Mesenchymal stem cell (in vitro differentiated cells and primary cell): Measurements from ENCODE around the gene WDFY1.

Source experiments
- DNase-seq: peaks from one replicate; pipeline ENCODE4 v3.0.0-alpha.2; 2013
- H2AFZ ChIP-seq: one replicate; pipeline ENCODE4 v1.6.1; 2013; ENCODE audit warnings: low read depth, mild to moderate bottlenecking, control low read depth, inconsistent platforms, low read length, moderate library complexity
- H2AK5ac ChIP-seq: 2 replicates; pipeline ENCODE4 v1.6.1; 2013; ENCODE audit warnings: low read length, moderate library complexity, mild to moderate bottlenecking, inconsistent platforms; ENCODE audit not compliant: severe bottlenecking
- H2BK120ac ChIP-seq: one replicate; pipeline ENCODE4 v1.6.1; 2013; ENCODE audit warnings: low read depth, mild to moderate bottlenecking, inconsistent platforms, low read length, moderate library complexity
- H2BK12ac ChIP-seq, 2 experiments: one replicate each; pipeline ENCODE4 v1.6.1; 2013; ENCODE audit warnings: inconsistent platforms in 2 of 2, low read length in 2 of 2, mild to moderate bottlenecking in 2 of 2, moderate library complexity in 2 of 2, control low read depth in 1 of 2
- H2BK15ac ChIP-seq: one replicate; pipeline ENCODE4 v1.6.1; 2013; ENCODE audit warnings: mild to moderate bottlenecking, low read depth, inconsistent platforms; ENCODE audit not compliant: poor library complexity, severe bottlenecking
- H2BK5ac ChIP-seq: 2 replicates; pipeline ENCODE4 v1.6.1; 2013; ENCODE audit warnings: low read depth, mild to moderate bottlenecking, low read length, control low read depth, inconsistent platforms; ENCODE audit not compliant: poor library complexity, severe bottlenecking
- H3K14ac ChIP-seq, 2 experiments: one replicate each; pipeline ENCODE4 v1.6.1; 2013; ENCODE audit warnings: inconsistent platforms in 2 of 2, low read length in 2 of 2, control low read depth in 1 of 2, mild to moderate bottlenecking in 1 of 2, moderate library complexity in 1 of 2
- H3K18ac ChIP-seq, 2 experiments: one replicate each; pipeline ENCODE4 v1.6.1; 2013; ENCODE audit warnings: inconsistent platforms in 2 of 2, low read length in 2 of 2, control low read depth in 1 of 2, low read depth in 1 of 2, mild to moderate bottlenecking in 1 of 2
- H3K23ac ChIP-seq, 2 experiments: one replicate each; pipeline ENCODE4 v1.6.1; 2013; ENCODE audit warnings: inconsistent platforms in 2 of 2, low read length in 2 of 2, mild to moderate bottlenecking in 2 of 2, moderate library complexity in 2 of 2, control low read depth in 1 of 2
- H3K27ac ChIP-seq: 2 replicates; pipeline ENCODE4 v1.5.1; 2013; ENCODE audit warnings: mild to moderate bottlenecking, moderate library complexity, low read length, control low read depth, inconsistent platforms; ENCODE audit not compliant: poor library complexity, severe bottlenecking
- H3K27me3 ChIP-seq, 2 experiments: 2 replicates each; pipeline versions ENCODE4 v1.6.1 to v1.7.0; 2013; ENCODE audit warnings: low read length in 2 of 2, mild to moderate bottlenecking in 2 of 2, moderate library complexity in 2 of 2, control low read depth in 1 of 2, inconsistent platforms in 1 of 2; ENCODE audit not compliant: control insufficient read depth in 1 of 2, insufficient read depth in 1 of 2
- H3K36me3 ChIP-seq, 2 experiments: 2 replicates each; pipeline versions ENCODE4 v1.6.1 to v1.7.0; 2013; ENCODE audit warnings: low read length in 2 of 2, control low read depth in 1 of 2, inconsistent platforms in 1 of 2, low read depth in 1 of 2, mild to moderate bottlenecking in 1 of 2; ENCODE audit not compliant: insufficient read depth in 2 of 2, control insufficient read depth in 1 of 2
- H3K4ac ChIP-seq, 2 experiments: one replicate each; pipeline ENCODE4 v1.6.1; 2013; ENCODE audit warnings: inconsistent platforms in 2 of 2, low read length in 2 of 2, mild to moderate bottlenecking in 2 of 2, moderate library complexity in 2 of 2, control low read depth in 1 of 2, low read depth in 1 of 2
- H3K4me1 ChIP-seq: 2 replicates; pipeline ENCODE4 v1.6.1; 2013; ENCODE audit warnings: low read depth, low read length, control low read depth; ENCODE audit not compliant: control insufficient read depth, insufficient read depth
- H3K4me2 ChIP-seq: 2 replicates; pipeline ENCODE4 v1.6.1; 2013; ENCODE audit warnings: low read length, mild to moderate bottlenecking, inconsistent platforms; ENCODE audit not compliant: poor library complexity, severe bottlenecking
- H3K4me3 ChIP-seq, 2 experiments: 2 replicates each; pipeline versions ENCODE4 v1.5.1 to v1.7.0; 2013; ENCODE audit warnings: low read length in 2 of 2, mild to moderate bottlenecking in 2 of 2, control low read depth in 1 of 2, low read depth in 1 of 2; ENCODE audit not compliant: insufficient read depth in 1 of 2
- H3K79me1 ChIP-seq: replicated peaks from 2 replicates; pipeline ENCODE4 v1.6.1; 2013; ENCODE audit warnings: mild to moderate bottlenecking, control low read depth, low read length, inconsistent platforms; ENCODE audit not compliant: poor library complexity, severe bottlenecking
- H3K9ac ChIP-seq: 2 replicates; pipeline ENCODE4 v1.7.0; 2013; ENCODE audit warnings: mild to moderate bottlenecking, low read length, moderate library complexity
- H3K9me3 ChIP-seq: 2 replicates; pipeline ENCODE4 v1.7.0; 2013; ENCODE audit warnings: mild to moderate bottlenecking, low read length; ENCODE audit not compliant: control insufficient read depth
- H4K8ac ChIP-seq: one replicate; pipeline ENCODE4 v1.6.1; 2013; ENCODE audit warnings: inconsistent platforms, mild to moderate bottlenecking, low read length, moderate library complexity
- H4K91ac ChIP-seq: one replicate; pipeline ENCODE4 v1.6.1; 2013; ENCODE audit warnings: mild to moderate bottlenecking, low read length, inconsistent platforms
- WGBS: methylation state at CpG from one replicate; pipeline ENCODE4 v1.1.7; 2013; ENCODE audit warnings: mixed read lengths; 5-methylcytosine and 5-hydroxymethylcytosine counted together

The WDFY1 gene

GRCh38 chr2:223894968-223895367, 50.2 kb downstream of the WDFY1 start:
- no peak overlapping the region for H3K4me2 ChIP-seq
- no peak overlapping the region for H3K4ac ChIP-seq
- no peak overlapping the region for H3K14ac ChIP-seq
- no peaks in the 10 kb centered on the region for H3K9me3 ChIP-seq
- H3K4me3 ChIP-seq: no peak overlapping the region
- no peak overlapping the region for H3K18ac ChIP-seq
- H3K9ac ChIP-seq: no peak overlapping the region
- peaks cover 7% of the 10 kb centered on the region for H3K4me1 ChIP-seq
- no peak overlapping the region for H2BK120ac ChIP-seq
- WGBS: 100% methylated on average over 1 of the region's 1 CpG
- no peak for DNase-seq
- H2BK15ac ChIP-seq: no peak overlapping the region
- no peak overlapping the region for H2AK5ac ChIP-seq
- H2BK12ac ChIP-seq: no peak overlapping the region
- H3K23ac ChIP-seq: no peak overlapping the region
- H3K27ac ChIP-seq: no peak overlapping the region
- H4K91ac ChIP-seq: no peak overlapping the region
- H4K8ac ChIP-seq: no peak overlapping the region
- no peaks in the 10 kb centered on the region for H3K27me3 ChIP-seq
- peaks cover 18 to 79% of the 10 kb centered on the region in 2 experiments for H3K36me3 ChIP-seq
- H3K79me1 ChIP-seq: peaks cover 6% of the 10 kb centered on the region
- no peak overlapping the region for H2BK5ac ChIP-seq
- no peak overlapping the region for H2AFZ ChIP-seq

- no peak for DNase-seq
- Histone ChIP-seq H3K4me3 (no peak overlapping the region), H3K23ac (no peak overlapping the region), H3K9me3 (no peaks in the 10 kb centered on the region), H3K4ac (no peak overlapping the region), H4K8ac (no peak overlapping the region), H2AK5ac (no peak overlapping the region), H2BK5ac (no peak overlapping the region), H3K79me1 (peaks cover 10% of the 10 kb centered on the region), H2BK15ac (no peak overlapping the region), H3K14ac (no peak overlapping the region), H3K4me1 (peaks cover 7% of the 10 kb centered on the region), H2BK120ac (no peak overlapping the region), H3K27ac (no peak overlapping the region), H4K91ac (no peak overlapping the region), H3K9ac (no peak overlapping the region), H3K18ac (no peak overlapping the region), H3K36me3 (peaks cover 23 to 79% of the 10 kb centered on the region in 2 experiments), H3K27me3 (no peaks in the 10 kb centered on the region), H2BK12ac (no peak overlapping the region), H2AFZ (no peak overlapping the region), H3K4me2 (no peak overlapping the region)
- 98% methylated on average over 7 of the region's 8 CpGs for WGBS
Measured at GRCh38 chr2:223894009-223894408, 51.1 kb downstream of the WDFY1 start.

GRCh38 chr2:223890721-223891120, 54.4 kb downstream of the WDFY1 start:
- Histone ChIP-seq H2BK12ac (no peak overlapping the region), H3K4me3 (no peak overlapping the region), H3K79me1 (peaks cover 15% of the 10 kb centered on the region), H3K4ac (no peak overlapping the region), H3K27me3 (no peaks in the 10 kb centered on the region), H4K91ac (no peak overlapping the region), H2AK5ac (no peak overlapping the region), H3K4me1 (peaks cover 7% of the 10 kb centered on the region), H2BK120ac (no peak overlapping the region), H3K36me3 (peaks cover 25 to 78% of the 10 kb centered on the region in 2 experiments), H3K9ac (no peak overlapping the region), H3K27ac (no peak overlapping the region), H3K9me3 (no peaks in the 10 kb centered on the region), H2BK15ac (no peak overlapping the region), H3K14ac (no peak overlapping the region), H2BK5ac (no peak overlapping the region), H3K4me2 (no peak overlapping the region), H2AFZ (no peak overlapping the region), H3K23ac (no peak overlapping the region), H3K18ac (no peak overlapping the region), H4K8ac (no peak overlapping the region)
- 64% methylated on average over 3 of the region's 4 CpGs for WGBS
- no peak for DNase-seq

GRCh38 chr2:223889229-223889628, 55.9 kb downstream of the WDFY1 start:
- Histone ChIP-seq H2AFZ (no peak overlapping the region), H3K9me3 (no peaks in the 10 kb centered on the region), H3K79me1 (peaks cover 20% of the 10 kb centered on the region), H3K18ac (no peak overlapping the region), H3K4ac (no peak overlapping the region), H3K4me1 (peaks cover 6% of the 10 kb centered on the region), H3K23ac (no peak overlapping the region), H2AK5ac (no peak overlapping the region), H2BK15ac (no peak overlapping the region), H3K27me3 (no peaks in the 10 kb centered on the region), H3K4me2 (no peak overlapping the region), H3K27ac (no peak overlapping the region), H3K9ac (no peak overlapping the region), H2BK12ac (no peak overlapping the region), H3K4me3 (no peak overlapping the region), H2BK120ac (no peak overlapping the region), H2BK5ac (no peak overlapping the region), H3K36me3 (peaks cover 35 to 76% of the 10 kb centered on the region in 2 experiments), H4K8ac (no peak overlapping the region), H3K14ac (no peak overlapping the region), H4K91ac (peak overlapping the region; percentile 50)
- WGBS: 100% methylated on average over 2 of the region's 3 CpGs
- DNase-seq: no peak
